Neutrophil (primary cell): ENCODE results near the gene NRDE2.

ENCODE experiments used
- H3K27ac ChIP-seq: fragments of 200-600 bp; sonication (generic); 2 replicates; pipeline ENCODE4 v1.5.1; 2016; ENCODE audit warnings: mild to moderate bottlenecking, moderate library complexity
- H3K27me3 ChIP-seq: fragments of 200-600 bp; sonication (generic); 2 replicates; pipeline ENCODE4 v1.6.0; 2016; ENCODE audit warnings: mild to moderate bottlenecking
- H3K36me3 ChIP-seq: fragments of 200-600 bp; sonication (generic); 2 replicates; pipeline ENCODE4 v1.5.1; 2017
- H3K4me1 ChIP-seq, 2 experiments: fragments of 200-600 bp in 1 of 2; sonication (generic) in 1 of 2; 1 replicate in 1 of 2; 2 replicates in 1 of 2; pipeline versions ENCODE4 v1.5.1 to v1.6.1; 2013 to 2016; ENCODE audit warnings: low read depth in 1 of 2, low read length in 1 of 2, mild to moderate bottlenecking in 1 of 2, moderate library complexity in 1 of 2; ENCODE audit not compliant: control insufficient read depth in 1 of 2, insufficient read depth in 1 of 2
- H3K4me3 ChIP-seq, 2 experiments: fragments of 200-600 bp in 1 of 2; sonication (generic) in 1 of 2; 1 replicate in 1 of 2; 2 replicates in 1 of 2; pipeline ENCODE4 v1.5.1; 2013 to 2016; ENCODE audit warnings: low read depth in 1 of 2, low read length in 1 of 2, mild to moderate bottlenecking in 1 of 2, moderate library complexity in 1 of 2
- H3K9me3 ChIP-seq: fragments of 200-600 bp; sonication (generic); 2 replicates; pipeline ENCODE4 v1.5.1; 2016
- TF ChIP-seq, protein P1 (sequence below): fragments of 200-600 bp; sonication (generic); IDR thresholded peaks from 2 replicates; pipeline ENCODE4 v1.5.1; 2016; ENCODE audit warnings: antibody characterized with exemption

NRDE2 gene

DNA sequence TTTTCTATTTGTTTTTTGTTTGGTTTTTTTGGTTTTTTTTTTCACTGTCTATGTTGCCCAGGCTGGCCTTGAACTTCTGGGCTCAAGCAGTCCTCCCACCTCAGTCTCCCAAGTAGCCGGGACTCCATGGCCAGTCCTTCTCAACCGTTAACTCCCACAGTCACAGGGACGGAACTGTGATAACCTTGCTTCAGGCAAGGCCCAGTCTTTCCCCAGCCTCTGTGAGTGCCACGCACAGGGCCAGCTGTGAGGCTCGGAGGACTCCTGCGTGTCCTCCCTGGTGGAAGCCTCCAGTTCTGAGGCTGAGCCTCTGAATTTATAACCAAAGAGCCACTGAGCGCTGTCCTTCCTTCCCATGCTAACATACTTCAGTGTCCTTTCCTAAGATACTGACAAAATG, 51.6 kb downstream of the NRDE2 start:
- TF ChIP-seq, protein P1, sequence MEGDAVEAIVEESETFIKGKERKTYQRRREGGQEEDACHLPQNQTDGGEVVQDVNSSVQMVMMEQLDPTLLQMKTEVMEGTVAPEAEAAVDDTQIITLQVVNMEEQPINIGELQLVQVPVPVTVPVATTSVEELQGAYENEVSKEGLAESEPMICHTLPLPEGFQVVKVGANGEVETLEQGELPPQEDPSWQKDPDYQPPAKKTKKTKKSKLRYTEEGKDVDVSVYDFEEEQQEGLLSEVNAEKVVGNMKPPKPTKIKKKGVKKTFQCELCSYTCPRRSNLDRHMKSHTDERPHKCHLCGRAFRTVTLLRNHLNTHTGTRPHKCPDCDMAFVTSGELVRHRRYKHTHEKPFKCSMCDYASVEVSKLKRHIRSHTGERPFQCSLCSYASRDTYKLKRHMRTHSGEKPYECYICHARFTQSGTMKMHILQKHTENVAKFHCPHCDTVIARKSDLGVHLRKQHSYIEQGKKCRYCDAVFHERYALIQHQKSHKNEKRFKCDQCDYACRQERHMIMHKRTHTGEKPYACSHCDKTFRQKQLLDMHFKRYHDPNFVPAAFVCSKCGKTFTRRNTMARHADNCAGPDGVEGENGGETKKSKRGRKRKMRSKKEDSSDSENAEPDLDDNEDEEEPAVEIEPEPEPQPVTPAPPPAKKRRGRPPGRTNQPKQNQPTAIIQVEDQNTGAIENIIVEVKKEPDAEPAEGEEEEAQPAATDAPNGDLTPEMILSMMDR, result no peak
- Histone ChIP-seq H3K4me3 (no peak overlapping the region), H3K27ac (no peak overlapping the region), H3K36me3 (peaks cover 80% of the 10 kb centered on the region), H3K9me3 (no peaks in the 10 kb centered on the region), H3K27me3 (no peaks in the 10 kb centered on the region), H3K4me1 (no peaks in the 10 kb centered on the region)

DNA sequence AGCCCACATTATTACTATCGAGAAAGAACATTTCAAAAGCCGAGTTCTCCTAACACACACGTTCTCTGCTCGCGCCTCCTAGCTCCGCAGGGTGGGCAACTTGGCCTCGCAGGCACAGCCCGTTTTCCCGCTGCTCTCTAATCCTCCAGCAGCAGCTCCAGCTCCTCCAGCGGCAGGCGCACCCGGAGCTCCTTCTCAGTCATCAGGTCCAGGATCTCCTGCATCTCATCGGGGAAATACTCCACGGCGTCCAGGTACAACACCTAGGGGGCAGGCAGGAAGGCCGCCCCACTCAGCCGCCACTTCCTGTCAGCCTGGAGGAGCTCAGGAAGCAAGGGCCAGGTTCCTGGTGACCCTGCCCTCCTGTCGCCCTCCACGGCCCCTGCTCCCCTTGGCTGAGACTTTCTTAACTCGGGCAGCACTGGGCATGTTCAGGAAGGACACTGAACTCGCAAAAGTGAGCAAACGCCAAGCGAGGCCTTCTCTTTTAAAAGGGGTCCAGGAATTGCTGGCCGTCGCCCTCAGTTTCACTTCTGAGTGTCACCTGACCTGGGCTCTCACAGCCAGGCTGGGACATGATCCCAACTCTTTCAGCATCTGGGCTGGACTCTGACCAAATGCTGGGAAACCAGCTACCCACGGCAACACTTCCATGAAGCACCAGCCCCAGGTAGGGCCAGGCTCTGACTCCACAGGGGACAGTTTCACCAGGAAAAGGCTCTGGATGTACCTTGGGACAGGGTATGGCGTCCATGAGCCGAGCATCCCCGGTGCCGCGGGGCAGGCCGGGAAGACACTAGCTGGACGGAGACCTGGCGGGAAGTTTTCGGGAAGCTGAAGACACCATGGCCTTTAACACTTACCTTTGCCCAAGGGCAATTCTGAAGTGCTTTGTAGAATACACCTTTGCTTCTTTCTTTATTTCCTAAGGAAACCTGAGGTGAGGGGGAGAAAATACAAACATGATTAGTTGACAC, 53.3 kb downstream of the NRDE2 start:
- Histone ChIP-seq H3K9me3 (no peaks in the 10 kb centered on the region), H3K4me1 (no peaks in the 10 kb centered on the region), H3K36me3 (peaks cover 76% of the 10 kb centered on the region), H3K27me3 (no peaks in the 10 kb centered on the region), H3K27ac (no peak overlapping the region), H3K4me3 (no peak overlapping the region)
- TF ChIP-seq, protein P1, result no peak

DNA sequence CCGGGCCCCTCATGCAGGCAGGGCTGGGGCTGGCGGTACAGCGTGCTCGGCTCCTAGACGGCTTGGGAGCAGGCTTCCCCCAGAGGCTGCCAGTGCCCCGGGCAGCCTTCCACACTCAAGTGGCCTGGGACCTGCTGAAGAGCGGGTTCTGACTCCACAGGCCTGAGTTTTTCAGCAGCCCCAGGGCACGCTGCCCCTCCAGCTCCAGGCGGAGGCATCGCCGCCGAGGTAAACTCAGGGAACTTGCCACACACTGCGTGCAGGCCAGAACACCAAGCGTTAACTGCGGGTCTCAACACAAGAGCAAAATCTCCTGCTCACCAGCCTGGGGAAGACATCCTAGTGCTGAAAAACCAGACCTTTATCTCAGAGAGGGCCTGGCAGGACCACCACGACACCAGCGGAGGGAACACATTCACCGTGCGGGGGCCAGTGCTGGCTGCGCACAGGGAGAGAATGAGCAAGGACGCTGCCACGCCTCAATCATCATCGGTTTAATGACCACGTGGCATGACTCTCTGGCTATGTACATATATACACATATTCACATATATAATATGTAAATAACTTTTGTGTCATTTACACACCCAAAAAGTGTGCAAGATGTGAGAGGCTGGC, 54.1 kb downstream of the NRDE2 start:
- H3K27ac ChIP-seq, result no peak overlapping the region
- no peaks in the 10 kb centered on the region for H3K9me3 ChIP-seq
- H3K36me3 ChIP-seq, result peaks cover 69% of the 10 kb centered on the region
- H3K4me3 ChIP-seq, result no peak overlapping the region
- no peaks in the 10 kb centered on the region for H3K27me3 ChIP-seq
- TF ChIP-seq, protein P1, result no peak
- peaks cover 5% of the 10 kb centered on the region in 2 experiments for H3K4me1 ChIP-seq

DNA sequence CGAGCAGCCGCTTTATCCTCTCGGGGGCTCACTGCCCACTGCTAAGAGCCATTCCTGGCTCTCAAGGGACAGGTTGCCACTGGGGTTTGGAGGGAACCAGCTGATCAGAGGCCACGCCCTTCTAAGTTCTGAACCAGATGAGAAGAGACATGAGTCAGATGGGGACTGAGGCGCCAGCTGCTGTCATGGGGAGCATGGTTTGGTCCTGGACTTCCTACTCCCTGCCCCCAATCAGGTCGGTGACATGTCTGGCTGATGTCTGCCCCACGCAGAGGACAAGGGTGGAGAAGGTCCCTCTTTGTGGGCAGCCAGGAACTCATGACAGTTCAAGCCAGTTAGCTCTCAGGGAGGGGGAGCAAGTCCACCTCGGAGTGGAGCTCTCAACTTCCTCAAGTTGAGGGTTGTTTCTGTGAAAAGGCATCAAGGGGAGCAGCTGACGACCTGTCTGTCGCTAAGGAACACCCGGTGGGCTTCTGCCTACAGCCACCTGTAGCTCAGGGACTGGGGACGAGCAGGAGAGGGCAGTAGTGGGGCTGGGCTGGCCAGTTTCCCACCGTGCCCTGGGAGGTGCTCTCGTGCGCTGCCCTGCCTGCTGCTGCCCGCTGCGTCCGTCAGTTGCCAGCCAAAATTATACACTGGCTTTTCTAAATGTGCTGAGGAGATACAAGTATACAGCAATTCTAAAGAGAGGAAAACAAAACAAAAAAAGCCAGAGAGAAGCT, 54.9 kb downstream of the NRDE2 start:
- Histone ChIP-seq H3K36me3 (peaks cover 68% of the 10 kb centered on the region), H3K9me3 (no peaks in the 10 kb centered on the region), H3K4me3 (no peak overlapping the region), H3K4me1 (peaks cover 11 to 12% of the 10 kb centered on the region in 2 experiments), H3K27me3 (no peaks in the 10 kb centered on the region), H3K27ac (no peak overlapping the region)
- TF ChIP-seq, protein P1, result no peak

DNA sequence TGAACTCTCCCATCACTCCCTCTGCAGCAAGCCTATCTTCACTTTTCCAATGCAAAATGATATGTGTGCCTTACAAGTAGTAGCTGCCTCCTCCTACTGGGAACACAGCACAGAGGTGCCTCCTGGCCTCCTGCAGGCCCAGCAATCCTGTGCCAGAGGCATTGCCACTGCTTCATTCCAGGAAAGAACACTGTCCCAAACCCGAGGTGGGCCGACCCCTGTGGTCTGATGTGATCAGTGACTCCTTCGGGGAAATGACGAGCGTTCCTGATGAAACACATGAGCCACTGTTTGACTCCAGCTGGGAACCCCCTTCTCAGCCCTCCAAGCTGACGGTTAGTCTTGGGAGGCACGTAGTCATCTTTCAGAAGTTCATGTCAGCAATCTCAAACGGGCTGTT, 55.9 kb downstream of the NRDE2 start:
- H3K27ac ChIP-seq, result no peak overlapping the region
- peaks cover 69% of the 10 kb centered on the region for H3K36me3 ChIP-seq

More for the DNA sequence above, 55.9 kb downstream of the NRDE2 start:
- Histone ChIP-seq H3K4me1 (peaks cover 12% of the 10 kb centered on the region in 2 experiments), H3K9me3 (no peaks in the 10 kb centered on the region), H3K4me3 (no peak overlapping the region), H3K27me3 (no peaks in the 10 kb centered on the region)
- TF ChIP-seq, protein P1, result no peak
